NB4 (cell line): ENCODE results near the gene ANKRD28.

Experiments
- DNase-seq: peaks from one replicate; pipeline ENCODE4 v3.0.0; 2010; ENCODE audit warnings: low read depth
- H3K4me3 ChIP-seq: one replicate; pipeline ENCODE4 v1.5.1; 2011; ENCODE audit warnings: mild to moderate bottlenecking, low read depth, low read length, moderate library complexity
- CTCF ChIP-seq: IDR thresholded peaks from one replicate; pipeline ENCODE4 v1.5.1; 2012; ENCODE audit warnings: low read depth, low read length
- MAX ChIP-seq: IDR thresholded peaks from 2 replicates; pipeline ENCODE4 v1.6.1; 2011; ENCODE audit warnings: low read depth, low read length
- MYC ChIP-seq: IDR thresholded peaks from 2 replicates; pipeline ENCODE4 v1.6.1; 2011; ENCODE audit warnings: low read depth, low read length
- POLR2A ChIP-seq: IDR thresholded peaks from 2 replicates; pipeline ENCODE4 v1.6.1; 2011; ENCODE audit warnings: mild to moderate bottlenecking; ENCODE audit not compliant: insufficient read length; ENCODE audit errors: extremely low read depth

Gene ANKRD28

GRCh38 chr3:15632212-15632580 is 165.6 kb downstream of the ANKRD28 start:
- no peak for TF ChIP-seq MAX
- no peak overlapping the region for H3K4me3 ChIP-seq
- DNase-seq: no peak

- no peak overlapping the region for H3K4me3 ChIP-seq
- TF ChIP-seq MYC (no peak), CTCF (no peak), MAX (no peak), POLR2A (no peak)
- no peak for DNase-seq
Observed at GRCh38 chr3:15631426-15632211, 166.2 kb downstream of the ANKRD28 start.

- H3K4me3 ChIP-seq: no peak overlapping the region
- no peak for TF ChIP-seq POLR2A
- TF ChIP-seq CTCF: no peak
- no peak for TF ChIP-seq MAX
- no peak for TF ChIP-seq MYC
- no peak for DNase-seq
Observed at GRCh38 chr3:15630646-15631350, 167.0 kb downstream of the ANKRD28 start.

- DNase-seq: peak; percentile 83
- no peak overlapping the region for H3K4me3 ChIP-seq
- peak; percentile 66 for TF ChIP-seq CTCF
- peak; percentile 66; the same call in 1 of the 2 replicates for TF ChIP-seq MYC
- peak; percentile 78 for TF ChIP-seq MAX
- TF ChIP-seq POLR2A: no peak
Observed at GRCh38 chr3:15629860-15630597, 167.8 kb downstream of the ANKRD28 start.

GRCh38 chr3:15628967-15629366 is 168.8 kb downstream of the ANKRD28 start:
- no peak for DNase-seq
- no peak overlapping the region for H3K4me3 ChIP-seq
- TF ChIP-seq CTCF (no peak), MYC (no peak), MAX (no peak), POLR2A (no peak)
